ENCODE data around the gene SPATS2.

Gene SPATS2

GRCh38 chr12:49364989-49365388 is 2.3 kb upstream of the SPATS2 start:
- Histone ChIP-seq H3K9me3 (ENCODE audit: insufficient read depth, low read length) (no peaks in the 10 kb centered on the region), H3K4me2 (ENCODE audit: low read depth, low read length, poor library complexity, severe bottlenecking) (no peak overlapping the region), H2AFZ (ENCODE audit: low read depth, low read length, severe bottlenecking) (no peak overlapping the region), H3K4me3 (ENCODE audit: insufficient read depth, low read length, poor library complexity, severe bottlenecking) (no peak overlapping the region), H3K27me3 (ENCODE audit: low read length) (no peaks in the 10 kb centered on the region), H4K20me1 (ENCODE audit: low read depth, low read length) (no peaks in the 10 kb centered on the region), H3F3A (ENCODE audit: insufficient read depth) (peaks cover 28% of the 10 kb centered on the region), H3K79me2 (ENCODE audit: insufficient read depth, low read length) (peaks cover 30% of the 10 kb centered on the region), H3K36me3 (ENCODE audit: low read length) (no peaks in the 10 kb centered on the region), H3K9ac (ENCODE audit: low read length) (no peak overlapping the region), H3K9me2 (replicated peaks; ENCODE audit: insufficient read depth, low read length) (no peaks in the 10 kb centered on the region), H3K27ac (ENCODE audit: low read depth, low read length) (no peak overlapping the region)
- TF ChIP-seq CTCF (IDR thresholded peaks at IDR 0.05; ENCODE audit: insufficient read depth, low read length, poor library complexity, severe bottlenecking) (no peak), EZH2phosphoT487 (conservative IDR thresholded peaks at IDR 0.05; ENCODE audit: low read length) (no peak)

- TF ChIP-seq CTCF (IDR thresholded peaks at IDR 0.05; ENCODE audit: insufficient read depth, low read length, poor library complexity, severe bottlenecking) (no peak), EZH2phosphoT487 (conservative IDR thresholded peaks at IDR 0.05; ENCODE audit: low read length) (no peak)
- H3K9ac ChIP-seq (ENCODE audit: low read length), result no peak overlapping the region
- H3K9me2 ChIP-seq (replicated peaks; ENCODE audit: insufficient read depth, low read length), result no peaks in the 10 kb centered on the region
- peak overlapping the region; percentile 69 for H3K4me3 ChIP-seq (ENCODE audit: insufficient read depth, low read length, poor library complexity, severe bottlenecking)
- no peaks in the 10 kb centered on the region for H3K36me3 ChIP-seq (ENCODE audit: low read length)
- H3K79me2 ChIP-seq (ENCODE audit: insufficient read depth, low read length), result peaks cover 36% of the 10 kb centered on the region
- H3K27me3 ChIP-seq (ENCODE audit: low read length), result no peaks in the 10 kb centered on the region
- H4K20me1 ChIP-seq (ENCODE audit: low read depth, low read length), result no peaks in the 10 kb centered on the region
- H3K4me2 ChIP-seq (ENCODE audit: low read depth, low read length, poor library complexity, severe bottlenecking), result peak overlapping the region; percentile 78
- no peak overlapping the region for H2AFZ ChIP-seq (ENCODE audit: low read depth, low read length, severe bottlenecking)
- H3K27ac ChIP-seq (ENCODE audit: low read depth, low read length), result no peak overlapping the region
- H3F3A ChIP-seq (ENCODE audit: insufficient read depth), result peaks cover 28% of the 10 kb centered on the region
- no peaks in the 10 kb centered on the region for H3K9me3 ChIP-seq (ENCODE audit: insufficient read depth, low read length)
These were observed 1.7 kb upstream of the SPATS2 start for GRCh38 chr12:49365542-49365941.

DNA sequence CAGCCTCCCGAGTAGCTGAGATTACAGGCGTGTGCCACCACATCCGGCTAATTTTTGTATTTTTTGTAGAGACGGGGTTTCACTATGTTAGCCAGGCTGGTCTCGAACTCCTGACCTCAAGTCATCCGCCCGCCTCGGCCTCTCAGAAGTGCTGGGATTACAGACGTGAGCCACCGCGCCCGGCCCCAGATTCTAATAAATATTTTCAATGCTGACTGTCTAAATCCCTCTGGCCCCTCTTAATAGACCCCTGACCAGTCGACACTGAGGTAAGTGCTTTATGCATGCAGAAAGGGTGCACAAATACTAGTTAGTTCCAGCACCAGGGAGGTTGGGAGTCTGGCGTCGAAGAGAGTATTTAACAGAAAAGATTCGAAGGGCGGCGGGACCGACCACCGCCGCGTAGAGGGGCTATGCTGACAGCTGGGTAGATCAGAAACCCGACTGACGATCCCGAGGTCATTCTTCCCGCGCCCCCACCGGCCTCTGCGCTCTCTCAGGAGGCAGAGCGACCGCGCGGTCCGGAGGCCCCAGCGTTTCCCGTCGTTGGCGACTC is 1.1 kb upstream of the SPATS2 start:
- peak overlapping the region; percentile 78 for H3K4me2 ChIP-seq (ENCODE audit: low read depth, low read length, poor library complexity, severe bottlenecking)
- no peaks in the 10 kb centered on the region for H3K9me3 ChIP-seq (ENCODE audit: insufficient read depth, low read length)
- no peaks in the 10 kb centered on the region for H3K9me2 ChIP-seq (replicated peaks; ENCODE audit: insufficient read depth, low read length)
- no peak for TF ChIP-seq CTCF (IDR thresholded peaks at IDR 0.05; ENCODE audit: insufficient read depth, low read length, poor library complexity, severe bottlenecking)
- TF ChIP-seq EZH2phosphoT487 (conservative IDR thresholded peaks at IDR 0.05; ENCODE audit: low read length), result no peak
- peaks cover 42% of the 10 kb centered on the region for H3K79me2 ChIP-seq (ENCODE audit: insufficient read depth, low read length)
- peak overlapping the region; percentile 89 for H3K27ac ChIP-seq (ENCODE audit: low read depth, low read length)
- H3F3A ChIP-seq (ENCODE audit: insufficient read depth), result peaks cover 28% of the 10 kb centered on the region
- H2AFZ ChIP-seq (ENCODE audit: low read depth, low read length, severe bottlenecking), result peak overlapping the region; percentile 88
- H3K27me3 ChIP-seq (ENCODE audit: low read length), result no peaks in the 10 kb centered on the region
- no peaks in the 10 kb centered on the region for H3K36me3 ChIP-seq (ENCODE audit: low read length)
- H3K9ac ChIP-seq (ENCODE audit: low read length), result peak overlapping the region; percentile 94
- H4K20me1 ChIP-seq (ENCODE audit: low read depth, low read length), result no peaks in the 10 kb centered on the region
- H3K4me3 ChIP-seq (ENCODE audit: insufficient read depth, low read length, poor library complexity, severe bottlenecking), result peak overlapping the region; percentile 69

Measured in SU-DHL-6 (cell line).